HCEC 1CT (cell line): Measurements from ENCODE around the gene PDZRN4.
A peak's percentile ranks its signal among the peaks of the same experiment; 100 is the strongest.
"Not testable (repeated sequence)": the region's sequence is repeated elsewhere in the genome, so short reads cannot be mapped to it uniquely, and the experiment has no call there.

Source experiments
- DNase-seq: peaks from one replicate; pipeline ENCODE4 v3.0.0-alpha.2; 2017

The PDZRN4 gene

GRCh38 chr12:41188058-41188840, at the start of gene PDZRN4:
PDZRN4 (plus strand) TSS chr12:41188320.
- no peak for DNase-seq

DNA sequence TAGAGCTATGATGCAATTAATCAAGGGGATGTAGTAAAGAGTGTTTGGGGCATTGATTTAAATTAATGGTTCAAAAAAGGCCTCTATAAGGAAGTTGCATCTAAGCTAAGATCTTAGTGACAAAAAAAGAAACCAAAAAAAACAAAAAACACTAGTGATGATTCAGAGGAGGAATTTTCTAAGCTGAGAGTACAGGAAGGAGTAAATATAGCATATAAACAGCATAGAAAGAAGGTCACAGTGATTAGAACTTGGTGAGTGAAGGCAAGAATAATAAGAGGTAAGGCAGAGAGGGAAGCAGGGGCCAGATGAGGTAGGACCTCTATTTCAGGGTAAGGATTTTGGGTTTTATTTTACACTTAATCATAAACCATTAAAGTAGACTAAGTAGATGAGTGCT, 48.0 kb upstream of the PDZRN4 start:
- DNase-seq, result peak; percentile 8

DNA sequence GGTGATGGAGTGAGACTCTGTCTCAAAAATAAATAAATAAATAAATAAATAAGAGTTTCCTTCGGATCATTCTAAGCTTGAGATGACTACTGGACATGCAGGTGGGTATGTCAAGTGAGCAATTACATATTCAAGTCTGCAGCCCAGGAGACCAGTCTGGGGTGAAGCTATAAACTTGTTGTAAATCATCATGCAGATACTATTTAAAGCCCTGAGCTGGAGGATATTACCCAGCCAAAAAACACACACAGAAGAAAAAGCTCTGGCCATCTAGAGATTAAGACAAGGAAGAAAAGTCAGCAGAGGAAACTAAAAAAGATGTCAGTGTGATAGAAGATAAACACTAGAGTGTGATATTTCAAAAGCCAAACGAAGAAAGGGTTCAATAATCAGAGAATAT, 47.0 kb upstream of the PDZRN4 start:
- no peak for DNase-seq

GRCh38 chr12:41142376-41142775, 45.7 kb upstream of the PDZRN4 start:
- no peak for DNase-seq

- peak; percentile 40 for DNase-seq
Measured at GRCh38 chr12:41151793-41152192, 36.3 kb upstream of the PDZRN4 start.

DNA sequence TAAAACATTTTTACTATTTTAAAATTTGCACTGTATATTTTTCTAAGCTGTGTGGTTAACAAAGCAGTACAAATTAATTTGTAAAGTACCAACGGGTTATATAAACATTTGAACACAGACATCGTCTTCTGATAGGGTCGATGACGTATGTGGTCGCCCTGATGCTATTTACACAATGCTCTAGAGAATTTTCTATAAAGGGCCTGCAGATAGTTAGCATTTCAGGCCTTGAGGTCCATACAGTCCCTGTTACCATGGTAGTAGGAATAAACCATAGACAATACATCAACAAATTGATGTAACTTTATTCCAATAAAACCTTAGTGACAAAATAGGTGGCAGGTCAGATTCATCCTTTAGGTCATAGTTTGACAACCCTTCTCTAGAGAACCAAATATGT, 25.7 kb upstream of the PDZRN4 start:
- DNase-seq, result no peak

DNA sequence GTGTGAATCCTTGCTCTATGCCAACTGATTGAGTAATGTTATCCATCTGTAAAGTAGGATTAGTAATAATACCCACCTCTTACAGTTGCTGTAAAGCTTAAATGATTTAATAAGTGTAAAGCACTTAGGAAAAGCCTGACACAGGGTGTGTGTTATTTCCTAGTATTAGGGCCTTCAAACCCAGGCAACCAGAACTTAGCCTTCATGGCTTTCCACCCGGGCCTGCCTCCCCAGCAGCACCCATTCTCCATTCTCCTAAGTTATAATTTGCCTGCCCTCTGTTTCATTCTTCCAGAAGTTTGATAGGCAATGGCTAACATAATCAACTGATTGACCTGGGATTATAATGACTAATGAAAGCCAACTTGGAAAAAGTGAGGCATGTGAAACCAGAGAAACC, 20.4 kb upstream of the PDZRN4 start:
- no peak for DNase-seq

DNA sequence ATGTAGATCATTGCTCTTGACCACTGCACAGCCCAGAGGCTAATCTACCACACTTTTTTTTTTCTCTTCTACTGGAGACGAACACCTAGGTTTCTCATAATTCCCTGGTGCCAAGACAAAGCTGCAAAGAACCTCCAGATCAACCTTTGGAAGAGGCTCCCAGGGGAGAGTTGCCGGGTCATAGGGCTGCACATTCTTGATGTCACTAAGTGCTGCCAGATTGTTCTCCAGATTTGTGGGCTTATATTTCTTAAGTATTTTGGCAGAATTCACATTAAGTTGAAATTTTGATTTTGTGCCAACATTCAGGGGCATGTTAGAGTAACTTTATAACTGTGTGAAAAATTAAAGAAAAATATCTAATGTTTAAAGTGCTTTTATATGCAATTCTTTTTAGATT, 13.5 kb upstream of the PDZRN4 start:
- DNase-seq, result no peak

DNA sequence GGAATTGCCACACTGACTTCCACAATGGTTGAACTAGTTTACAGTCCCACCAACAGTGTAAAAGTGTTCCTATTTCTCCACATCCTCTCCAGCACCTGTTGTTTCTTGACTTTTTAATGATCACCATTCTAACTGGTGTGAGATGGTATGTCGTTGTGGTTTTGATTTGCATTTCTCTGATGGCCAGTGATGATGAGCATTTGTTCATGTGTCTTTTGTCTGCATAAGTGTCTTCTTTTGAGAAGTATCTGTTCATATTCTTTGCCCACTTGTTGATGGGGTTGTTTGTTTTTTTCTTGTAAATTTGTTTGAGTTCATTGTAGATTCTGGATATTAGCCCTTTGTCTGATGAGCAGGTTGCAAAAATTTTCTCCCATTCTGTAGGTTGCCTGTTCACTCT, 8.6 kb upstream of the PDZRN4 start:
- DNase-seq, result not testable (repeated sequence)

DNA sequence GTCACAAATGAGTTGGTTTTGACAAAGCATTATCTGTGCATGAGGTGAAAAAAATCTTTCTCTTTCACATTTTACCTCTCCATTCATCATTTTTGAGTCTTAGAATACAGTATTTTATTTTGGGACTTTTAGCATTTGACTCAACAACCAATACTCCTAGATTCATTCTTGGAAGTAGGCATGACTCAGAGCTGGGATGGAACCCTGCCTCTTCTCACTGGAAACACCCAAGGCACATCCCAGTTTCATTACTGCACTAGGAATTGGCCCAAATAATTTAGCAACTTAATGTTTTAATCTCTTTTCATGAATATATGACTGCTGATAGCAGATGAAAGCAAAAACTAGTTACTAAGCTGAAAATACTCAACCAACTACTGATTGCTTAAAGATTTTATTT, 3.3 kb upstream of the PDZRN4 start:
- no peak for DNase-seq

- DNase-seq, result peak; percentile 1
Measured at GRCh38 chr12:41186026-41186425, 2.1 kb upstream of the PDZRN4 start.

DNA sequence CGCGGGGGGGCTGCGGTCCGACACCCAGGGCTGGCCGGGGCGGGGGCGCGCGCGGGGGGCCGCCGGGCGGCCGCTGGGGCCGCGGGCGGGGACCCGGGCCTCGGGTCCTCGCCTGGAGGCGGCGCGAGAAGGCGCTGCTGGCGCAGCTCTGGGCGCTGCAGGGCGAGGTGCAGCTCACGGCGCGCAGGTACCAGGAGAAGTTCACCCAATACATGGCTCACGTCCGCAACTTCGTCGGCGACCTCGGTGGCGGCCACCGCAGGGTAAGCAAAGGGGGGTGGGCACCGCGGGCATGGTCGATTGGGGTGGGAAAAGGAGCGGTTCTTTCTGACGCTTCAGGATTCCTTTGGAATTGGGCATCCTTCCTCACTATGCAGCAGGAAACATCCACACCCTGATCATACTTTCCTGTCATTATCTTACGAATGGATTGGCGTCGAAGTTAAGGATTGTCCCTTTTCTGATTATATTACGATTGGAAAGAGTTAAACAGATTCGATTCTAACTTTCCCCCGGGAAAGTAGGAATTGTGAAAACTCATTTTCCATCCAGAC, 798 bp downstream of the PDZRN4 start:
- DNase-seq, result no peak

DNA sequence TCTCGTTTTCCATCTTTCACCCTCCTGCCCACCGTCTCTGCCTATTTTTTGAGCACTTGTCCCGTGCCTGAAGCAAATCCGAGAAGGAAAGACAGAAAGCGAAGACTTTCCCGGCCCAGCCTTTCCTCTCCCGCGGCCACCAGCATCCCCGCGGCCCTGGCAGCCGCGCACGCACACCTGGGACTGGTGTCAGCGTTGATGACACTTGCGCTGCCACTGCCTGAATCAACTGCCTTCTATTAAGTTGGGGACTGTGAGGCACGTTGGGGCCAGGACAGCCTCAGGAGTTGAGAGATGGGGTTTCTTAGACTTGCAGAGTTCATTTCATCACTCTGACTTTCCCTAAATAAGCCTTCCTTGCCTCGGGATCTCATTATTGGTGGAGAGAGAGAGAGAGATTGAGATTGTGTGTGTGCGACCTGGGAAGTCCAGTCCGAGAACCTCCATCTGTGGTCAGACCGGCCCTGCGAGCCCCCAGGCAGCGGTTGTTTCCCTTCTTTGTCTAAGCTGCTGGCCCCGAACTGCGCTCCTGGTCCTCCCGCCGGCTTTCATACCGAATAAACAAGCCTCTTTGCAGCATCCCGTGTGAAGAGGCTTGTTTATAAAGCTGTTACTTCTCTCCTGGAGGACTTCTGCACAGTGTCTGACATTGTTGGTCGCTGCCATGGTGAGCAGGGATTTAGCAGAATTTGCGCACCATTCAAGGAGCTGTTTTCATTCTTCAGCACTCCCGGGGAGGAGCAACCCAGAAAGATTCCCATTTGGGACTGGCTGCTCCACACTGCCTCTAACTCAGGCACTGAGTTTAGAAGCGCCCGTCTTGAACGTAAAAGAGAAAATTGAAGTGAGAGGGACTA, 1.5 kb downstream of the PDZRN4 start:
- DNase-seq, result no peak

DNA sequence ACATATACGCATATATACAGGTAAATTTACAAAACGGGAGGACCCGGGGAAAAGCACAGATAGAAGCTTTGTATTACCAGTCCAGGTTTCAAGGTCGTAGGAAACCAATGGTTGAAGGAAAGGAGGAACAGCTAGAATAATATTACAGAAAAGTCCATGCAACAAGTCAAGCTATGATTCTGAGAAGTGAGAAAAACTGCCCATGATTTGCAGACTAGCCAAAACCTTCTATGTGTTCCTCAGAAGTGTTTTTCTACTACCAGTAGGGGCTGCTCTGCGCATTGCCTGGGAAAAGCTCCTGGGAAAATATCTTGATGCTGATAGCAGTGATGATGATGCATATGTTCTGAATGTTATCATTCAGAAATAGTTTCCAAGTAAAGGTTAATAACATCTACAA, 2.2 kb downstream of the PDZRN4 start:
- no peak for DNase-seq

DNA sequence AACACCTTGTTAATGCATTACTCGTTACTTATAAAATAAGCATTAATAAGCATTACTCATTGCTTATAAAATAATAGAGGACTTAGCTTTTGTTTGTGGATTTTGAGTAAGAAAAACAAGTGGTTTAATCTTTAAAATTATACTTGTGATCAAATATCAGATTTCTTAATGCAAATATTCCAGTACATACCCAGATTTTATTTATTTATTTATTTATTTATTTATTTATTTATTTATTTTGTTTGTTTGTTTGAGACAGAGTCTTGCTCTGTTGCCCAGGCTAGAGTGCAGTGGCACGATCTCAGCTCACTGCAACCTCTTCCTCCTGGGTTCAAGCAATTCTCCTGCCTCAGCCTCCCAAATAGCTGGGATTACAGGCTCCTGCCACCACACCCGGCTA, 3.4 kb downstream of the PDZRN4 start:
- DNase-seq, result not testable (repeated sequence)

- DNase-seq, result no peak
Measured at GRCh38 chr12:41193311-41193710, 5.2 kb downstream of the PDZRN4 start.

- DNase-seq, result no peak
Measured at GRCh38 chr12:41202051-41202450, 13.9 kb downstream of the PDZRN4 start.

- no peak for DNase-seq
Measured at GRCh38 chr12:41205070-41205709, 17.1 kb downstream of the PDZRN4 start.

GRCh38 chr12:41206298-41206697, 18.2 kb downstream of the PDZRN4 start:
- no peak for DNase-seq

GRCh38 chr12:41211448-41211847, 23.3 kb downstream of the PDZRN4 start:
- no peak for DNase-seq

DNA sequence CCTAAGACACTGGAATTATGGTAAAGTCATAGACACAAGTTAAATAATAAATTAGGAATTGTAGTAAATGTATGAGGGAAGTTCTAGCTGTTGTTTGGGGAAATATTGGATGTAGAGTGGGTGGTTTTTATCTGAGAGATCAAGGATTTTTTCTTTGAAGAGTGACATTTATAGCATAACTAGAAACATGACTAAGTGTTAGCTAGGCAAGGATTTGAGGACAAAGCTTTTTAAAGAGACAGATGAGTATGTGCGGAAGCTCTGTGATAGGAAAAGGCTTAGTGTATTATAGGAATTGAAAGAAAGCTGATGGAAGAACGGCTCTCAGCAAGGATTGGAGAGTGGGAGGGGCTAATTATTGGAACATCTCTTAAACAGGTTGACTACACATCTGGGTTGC, 24.5 kb downstream of the PDZRN4 start:
- DNase-seq, result no peak

DNA sequence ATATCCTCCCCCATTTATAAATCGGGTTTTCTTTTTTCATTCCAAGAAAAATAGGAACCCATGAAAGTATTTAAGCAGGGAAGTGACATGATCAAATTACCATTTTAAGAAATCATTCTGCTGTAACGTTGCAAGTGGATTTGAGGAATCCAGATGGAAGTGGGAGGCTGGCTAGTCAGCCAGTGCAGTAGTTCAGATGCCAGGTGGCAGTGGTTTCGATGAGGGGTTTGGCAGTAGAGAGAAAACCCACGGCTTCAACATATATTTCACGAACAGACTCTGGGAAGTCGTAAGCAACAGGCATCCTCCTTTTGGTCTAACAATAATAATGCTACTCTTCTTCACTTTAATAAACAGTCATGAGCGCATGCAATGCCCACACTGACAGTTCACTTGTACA, 25.0 kb downstream of the PDZRN4 start:
- DNase-seq, result no peak

GRCh38 chr12:41213648-41214047, 25.5 kb downstream of the PDZRN4 start:
- no peak for DNase-seq
